Endodermal cell (in vitro differentiated cells): ENCODE measurements around the gene CD63. TPM values are rescaled to one million over a fixed set of nuclear protein-coding genes. Genes with fewer than 3 reads are reported as not detected.

ENCODE experiments used
- DNase-seq: peaks from one replicate; pipeline ENCODE4 v3.0.0-alpha.2; 2017
- H3K27ac ChIP-seq: 2 replicates; pipeline ENCODE4 v1.5.1; 2013; ENCODE audit warnings: mild to moderate bottlenecking, low read depth, low read length, moderate library complexity
- H3K27me3 ChIP-seq: 2 replicates; pipeline ENCODE4 v1.6.1; 2013; ENCODE audit warnings: mild to moderate bottlenecking, low read length, moderate library complexity; ENCODE audit not compliant: insufficient read depth, control insufficient read depth, poor library complexity, severe bottlenecking
- H3K36me3 ChIP-seq: 2 replicates; pipeline ENCODE4 v1.7.0; 2013; ENCODE audit warnings: mild to moderate bottlenecking, low read length, moderate library complexity; ENCODE audit not compliant: control insufficient read depth, insufficient read depth
- H3K4me1 ChIP-seq: one replicate; pipeline ENCODE4 v1.7.0; 2013; ENCODE audit warnings: low read length; ENCODE audit not compliant: control insufficient read depth, insufficient read depth
- H3K4me3 ChIP-seq: 2 replicates; pipeline ENCODE4 v1.5.1; 2013; ENCODE audit warnings: mild to moderate bottlenecking, low read length, moderate library complexity
- H3K9ac ChIP-seq: 2 replicates; pipeline ENCODE4 v1.6.1; 2013; ENCODE audit warnings: mild to moderate bottlenecking, low read length, moderate library complexity; ENCODE audit not compliant: poor library complexity, severe bottlenecking; ENCODE audit errors: extremely low read depth
- H3K9me3 ChIP-seq: 2 replicates; pipeline ENCODE4 v1.6.1; 2013; ENCODE audit warnings: mild to moderate bottlenecking, low read length, moderate library complexity; ENCODE audit not compliant: control insufficient read depth
- H3K27ac Mint-ChIP-seq: 2 replicates; pipeline ENCODE4 v1.8.0; 2020; ENCODE audit warnings: mixed read lengths
- H3K27me3 Mint-ChIP-seq: 2 replicates; pipeline ENCODE4 v1.8.0; 2021; ENCODE audit warnings: mild to moderate bottlenecking, mixed read lengths; ENCODE audit not compliant: insufficient read depth
- H3K36me3 Mint-ChIP-seq: 2 replicates; pipeline ENCODE4 v1.8.0; 2020; ENCODE audit warnings: low read depth, mixed read lengths
- H3K4me1 Mint-ChIP-seq: 2 replicates; pipeline ENCODE4 v1.8.0; 2020; ENCODE audit warnings: mixed read lengths
- H3K4me3 Mint-ChIP-seq: 2 replicates; pipeline ENCODE4 v1.8.0; 2020; ENCODE audit warnings: mild to moderate bottlenecking, moderate library complexity, mixed read lengths
- H3K9me3 Mint-ChIP-seq: 2 replicates; pipeline ENCODE4 v1.8.0; 2020; ENCODE audit warnings: mild to moderate bottlenecking, mixed read lengths
- CTCF ChIP-seq: fragments of 200-600 bp; sonication (generic); conservative IDR thresholded peaks from 2 replicates; pipeline ENCODE4 v1.5.0; 2021; ENCODE audit warnings: antibody characterized with exemption, mild to moderate bottlenecking
- WGBS, 2 experiments: methylation state at CpG; one replicate each; pipeline versions ENCODE4 v1.1.5 to v1.1.7; 2013; ENCODE audit warnings: missing lambda C conversion rate in 2 of 2, mixed read lengths in 1 of 2; ENCODE audit not compliant: insufficient coverage in 1 of 2, insufficient read length in 1 of 2; 5-methylcytosine and 5-hydroxymethylcytosine counted together
- total RNA-seq, 2 donors: library from RNA; stranded (reverse); fragmentation: NEBNext Ultra II Directional in 1 of 2; extraction: Animal tissue kit (Norgen Biotek cat#: 25700) in 1 of 2; gene quantifications; 2 replicates in 1 of 2; 3 replicates in 1 of 2; pipeline ENCODE4 v1.2.1, GENCODE V29; 2021

Gene CD63
- total RNA-seq, 2 donors from 2014 or later = 879 to 1,041 TPM

DNA sequence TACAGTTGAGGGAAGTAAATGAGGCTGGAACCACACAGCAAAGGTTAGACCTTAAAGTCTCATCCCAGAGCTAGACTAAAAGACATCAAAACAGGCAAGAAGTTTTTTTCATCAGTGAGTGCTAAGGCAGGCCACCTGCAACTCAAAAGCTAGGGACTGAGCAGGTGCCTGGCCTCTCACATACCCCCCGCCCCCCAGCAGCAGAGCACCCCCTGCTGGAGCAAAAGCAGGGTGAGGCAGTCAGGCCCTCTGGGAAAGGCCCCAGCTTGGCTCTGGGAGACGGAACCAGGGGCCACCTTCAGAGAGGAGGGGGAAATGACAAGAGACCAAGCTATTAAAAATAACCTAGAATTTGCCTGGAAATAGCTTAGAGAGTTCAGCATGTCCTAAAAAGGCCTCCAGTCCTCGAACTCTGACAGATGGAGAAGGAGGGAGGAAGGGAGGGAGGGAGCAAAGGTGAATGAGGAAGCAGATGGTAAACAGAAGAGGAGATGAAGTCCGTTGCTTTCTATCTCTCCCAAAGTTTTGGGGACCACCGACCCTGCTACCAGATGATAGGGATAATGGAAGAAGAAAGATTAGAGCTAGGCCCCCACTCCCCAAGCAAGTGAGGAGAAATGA lies 22.9 kb downstream of the CD63 start:
- Histone ChIP-seq H3K27me3 (peaks cover 30% of the 10 kb centered on the region), H3K4me3 (peak overlapping the region; percentile 85), H3K9me3 (no peaks in the 10 kb centered on the region), H3K9ac (no peak overlapping the region), H3K4me1 (no peaks in the 10 kb centered on the region), H3K27ac (no peak overlapping the region), H3K36me3 (no peaks in the 10 kb centered on the region)
- no peaks in the 10 kb centered on the region for H3K9me3 Mint-ChIP-seq
- peak overlapping the region; percentile 86 for H3K4me3 Mint-ChIP-seq
- H3K27ac Mint-ChIP-seq = no peak overlapping the region
- H3K4me1 Mint-ChIP-seq = peaks cover 35% of the 10 kb centered on the region
- TF ChIP-seq CTCF = peak; percentile 83
- H3K36me3 Mint-ChIP-seq = peaks cover 10% of the 10 kb centered on the region
- peaks cover 47% of the 10 kb centered on the region for H3K27me3 Mint-ChIP-seq
- peak; percentile 91 for DNase-seq
- 46 to 50% methylated on average over 4 to 5 of the region's 5 CpGs for WGBS, 2 experiments

GRCh38 chr12:55704824-55705718 lies 23.7 kb downstream of the CD63 start:
- peaks cover 35% of the 10 kb centered on the region for H3K4me1 Mint-ChIP-seq
- no peaks in the 10 kb centered on the region for H3K9me3 Mint-ChIP-seq

More at GRCh38 chr12:55704824-55705718, 23.7 kb downstream of the CD63 start:
- Mint-ChIP-seq H3K36me3 (peaks cover 10% of the 10 kb centered on the region), H3K4me3 (no peak overlapping the region), H3K27ac (no peak overlapping the region), H3K27me3 (peaks cover 39% of the 10 kb centered on the region)
- Histone ChIP-seq H3K9ac (no peak overlapping the region), H3K4me1 (no peaks in the 10 kb centered on the region), H3K27me3 (peaks cover 23% of the 10 kb centered on the region), H3K27ac (no peak overlapping the region), H3K9me3 (no peaks in the 10 kb centered on the region), H3K36me3 (no peaks in the 10 kb centered on the region), H3K4me3 (no peak overlapping the region)
- no peak for DNase-seq
- 80 to 86% methylated on average over 1 to 9 of the region's 9 CpGs for WGBS, 2 experiments
- no peak for TF ChIP-seq CTCF
